ENCODE measurements around the gene TSPAN7.

Gene TSPAN7, protein sequence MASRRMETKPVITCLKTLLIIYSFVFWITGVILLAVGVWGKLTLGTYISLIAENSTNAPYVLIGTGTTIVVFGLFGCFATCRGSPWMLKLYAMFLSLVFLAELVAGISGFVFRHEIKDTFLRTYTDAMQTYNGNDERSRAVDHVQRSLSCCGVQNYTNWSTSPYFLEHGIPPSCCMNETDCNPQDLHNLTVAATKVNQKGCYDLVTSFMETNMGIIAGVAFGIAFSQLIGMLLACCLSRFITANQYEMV

DNA sequence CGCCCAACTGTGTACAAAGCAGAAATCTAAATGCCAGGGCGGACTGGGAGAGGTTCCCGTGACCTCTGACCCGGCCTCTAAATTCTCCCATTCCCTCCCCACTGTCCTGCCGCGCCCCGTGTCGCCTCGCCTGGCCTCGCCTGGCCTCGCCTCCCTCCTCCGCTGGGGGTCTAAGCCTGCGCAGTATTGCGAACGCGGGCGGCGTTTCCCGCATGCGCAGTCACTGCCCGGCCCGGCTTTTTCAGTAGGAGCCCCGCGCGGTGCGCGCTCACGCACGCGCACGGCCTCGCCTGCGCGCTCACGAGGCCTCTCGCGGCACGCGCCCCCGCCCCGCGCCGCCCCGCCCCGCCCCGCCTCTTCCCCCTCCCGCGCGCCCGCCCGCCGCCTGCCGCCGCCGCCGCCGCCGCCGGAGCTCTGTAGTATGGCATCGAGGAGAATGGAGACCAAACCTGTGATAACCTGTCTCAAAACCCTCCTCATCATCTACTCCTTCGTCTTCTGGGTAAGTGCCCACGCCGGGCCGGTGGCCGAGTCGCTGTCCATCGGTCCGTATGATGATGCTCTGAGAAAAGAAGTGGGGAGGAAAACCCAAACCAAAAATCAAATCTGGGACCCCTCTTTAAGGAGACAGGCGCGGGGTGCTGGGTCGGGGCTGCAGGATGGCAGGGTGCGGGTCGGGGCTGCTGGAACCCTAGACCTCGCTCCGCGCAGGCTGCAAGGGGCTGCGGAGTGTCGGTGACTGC is at the start of gene TSPAN7:
Gene TSPAN7 (plus strand): TSS at position 417 of the 743 bp plus-strand sequence. CDS start 5 bp downstream, at position 422.
- no peak within 1 kb of the TSS for H3K27ac ChIP-seq (ENCODE audit: low read depth, low read length)

DNA sequence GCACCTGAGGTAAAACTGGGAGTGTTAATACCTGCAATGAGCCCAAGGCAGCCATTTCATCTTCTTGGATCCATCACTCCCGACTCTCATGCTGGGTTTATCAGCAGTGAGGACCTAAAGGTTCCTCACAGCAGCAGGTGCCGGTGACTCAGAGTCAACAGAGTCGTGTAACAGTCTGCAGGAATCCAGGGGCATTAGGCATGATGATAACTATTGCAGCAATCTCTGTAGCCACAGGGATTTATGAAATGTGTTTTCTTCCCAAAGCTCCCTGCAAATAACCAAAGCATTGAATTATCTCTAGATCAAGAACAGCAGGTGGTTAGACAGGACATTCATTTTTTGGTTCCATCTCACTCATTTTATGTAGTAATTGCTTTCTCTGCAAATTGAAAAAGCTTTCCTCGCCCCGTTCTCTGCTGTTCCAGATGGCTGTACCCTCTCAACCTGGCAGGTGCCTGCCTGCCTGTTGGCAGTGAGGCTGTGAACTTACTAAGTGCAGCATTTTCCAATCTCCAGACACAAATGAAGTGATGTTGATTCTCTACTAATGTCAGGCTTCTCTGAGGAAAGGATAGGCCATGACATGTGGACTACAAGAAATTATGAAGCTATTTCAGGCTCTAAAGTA is 48.1 kb upstream of the TSPAN7 start:
- Histone ChIP-seq H3K4me3 (ENCODE audit: low read depth in 1 of 2, low read length in 2 of 2) (no peak overlapping the region), H3K4me1 (ENCODE audit: control insufficient read depth in 1 of 2, insufficient read depth in 2 of 2, low read length in 2 of 2) (no peaks in the 10 kb centered on the region), H3K27ac (ENCODE audit: low read depth, low read length) (no peak overlapping the region), H3K9ac (ENCODE audit: low read depth in 1 of 2, low read length in 2 of 2) (no peak overlapping the region), H3K36me3 (ENCODE audit: control insufficient read depth in 1 of 2, insufficient read depth in 2 of 2, low read length in 2 of 2) (no peaks in the 10 kb centered on the region), H3K27me3 (ENCODE audit: control insufficient read depth in 1 of 2, insufficient read depth in 2 of 2, low read length in 2 of 2) (no peaks in the 10 kb centered on the region), H3K9me3 (ENCODE audit: control insufficient read depth in 1 of 2, low read length in 2 of 2) (no peaks in the 10 kb centered on the region)

More for the DNA sequence above, at the start of gene TSPAN7:
- no peaks in the 10 kb centered on the region for H3K36me3 ChIP-seq (ENCODE audit: control insufficient read depth in 1 of 2, insufficient read depth in 2 of 2, low read length in 2 of 2)
- peak within 1 kb of the TSS; percentile 47 to 59 for H3K9ac ChIP-seq (ENCODE audit: low read depth in 1 of 2, low read length in 2 of 2)
- peak within 1 kb of the TSS; percentile 73 to 76 for H3K4me3 ChIP-seq (ENCODE audit: low read depth in 1 of 2, low read length in 2 of 2)
- peaks cover 0 to 4% of the 10 kb centered on the region in 2 donors for H3K4me1 ChIP-seq (ENCODE audit: control insufficient read depth in 1 of 2, insufficient read depth in 2 of 2, low read length in 2 of 2)
- no peaks in the 10 kb centered on the region for H3K27me3 ChIP-seq (ENCODE audit: control insufficient read depth in 1 of 2, insufficient read depth in 2 of 2, low read length in 2 of 2)
- H3K9me3 ChIP-seq (ENCODE audit: control insufficient read depth in 1 of 2, low read length in 2 of 2): no peaks in the 10 kb centered on the region

DNA sequence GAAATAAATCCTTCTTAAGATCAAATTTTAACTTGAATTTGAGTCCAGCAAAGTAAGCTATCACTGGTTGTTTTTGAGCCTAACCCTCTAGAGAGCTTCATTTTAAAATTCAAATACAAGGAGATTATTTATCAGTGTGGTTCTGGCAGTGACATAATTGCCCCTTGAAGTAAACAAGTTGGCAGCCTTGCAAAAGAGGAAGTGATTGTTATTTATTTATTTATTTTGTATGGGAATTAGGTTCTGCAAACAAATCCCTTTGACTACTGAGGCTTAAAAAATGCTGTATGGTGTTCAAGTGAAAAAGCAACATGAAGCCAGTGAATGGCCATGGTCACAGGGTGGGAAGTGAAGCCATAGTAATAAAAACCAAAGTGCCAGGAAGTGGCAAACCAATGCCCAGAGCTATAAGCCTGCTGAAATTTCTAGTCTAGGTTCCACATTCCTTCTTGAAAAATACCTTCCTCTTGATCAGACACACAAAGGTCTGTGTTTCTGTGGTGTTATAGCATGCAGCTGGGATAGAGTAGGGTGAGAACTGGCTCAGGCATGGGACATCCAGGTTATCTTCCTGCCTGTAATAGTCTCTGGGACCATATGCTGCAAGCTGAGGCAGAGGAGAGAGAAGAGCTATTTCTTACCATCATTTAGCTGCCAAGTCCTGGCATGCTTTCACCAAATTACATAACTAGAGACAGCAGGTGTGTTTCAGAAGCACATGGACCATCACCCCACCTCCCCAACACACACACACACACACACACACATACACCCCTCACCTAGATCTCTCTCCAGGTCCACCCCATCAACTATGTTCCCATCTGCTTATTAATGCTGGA is 47.1 kb upstream of the TSPAN7 start:
- Histone ChIP-seq H3K4me1 (ENCODE audit: control insufficient read depth in 1 of 2, insufficient read depth in 2 of 2, low read length in 2 of 2) (no peaks in the 10 kb centered on the region), H3K4me3 (ENCODE audit: low read depth in 1 of 2, low read length in 2 of 2) (no peak overlapping the region), H3K27ac (ENCODE audit: low read depth, low read length) (no peak overlapping the region), H3K9ac (ENCODE audit: low read depth in 1 of 2, low read length in 2 of 2) (no peak overlapping the region), H3K36me3 (ENCODE audit: control insufficient read depth in 1 of 2, insufficient read depth in 2 of 2, low read length in 2 of 2) (no peaks in the 10 kb centered on the region), H3K9me3 (ENCODE audit: control insufficient read depth in 1 of 2, low read length in 2 of 2) (no peaks in the 10 kb centered on the region), H3K27me3 (ENCODE audit: control insufficient read depth in 1 of 2, insufficient read depth in 2 of 2, low read length in 2 of 2) (no peaks in the 10 kb centered on the region)

DNA sequence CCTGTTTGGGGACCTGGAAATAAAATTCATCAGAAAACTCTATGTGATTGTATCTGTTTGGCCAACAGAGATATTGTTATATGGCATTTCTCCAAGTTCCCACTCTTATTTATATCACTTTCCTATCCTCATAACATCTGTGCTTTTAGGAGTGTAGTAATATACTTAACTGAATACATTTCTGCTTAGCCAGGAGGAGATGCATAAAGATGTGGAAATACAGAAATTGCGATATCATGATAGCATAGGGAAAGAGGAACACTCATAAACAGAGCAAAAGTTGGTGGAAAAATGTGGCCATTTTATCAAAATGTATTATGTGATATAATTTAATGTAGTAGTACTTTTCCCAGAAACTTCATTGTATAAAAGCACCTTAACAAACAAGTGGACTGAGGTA is 46.1 kb upstream of the TSPAN7 start:
- no peak overlapping the region for H3K9ac ChIP-seq (ENCODE audit: low read depth in 1 of 2, low read length in 2 of 2)
- H3K9me3 ChIP-seq (ENCODE audit: control insufficient read depth in 1 of 2, low read length in 2 of 2): no peaks in the 10 kb centered on the region
- no peaks in the 10 kb centered on the region for H3K27me3 ChIP-seq (ENCODE audit: control insufficient read depth in 1 of 2, insufficient read depth in 2 of 2, low read length in 2 of 2)
- H3K36me3 ChIP-seq (ENCODE audit: control insufficient read depth in 1 of 2, insufficient read depth in 2 of 2, low read length in 2 of 2): no peaks in the 10 kb centered on the region
- H3K4me3 ChIP-seq (ENCODE audit: low read depth in 1 of 2, low read length in 2 of 2): no peak overlapping the region
- no peaks in the 10 kb centered on the region for H3K4me1 ChIP-seq (ENCODE audit: control insufficient read depth in 1 of 2, insufficient read depth in 2 of 2, low read length in 2 of 2)
- no peak overlapping the region for H3K27ac ChIP-seq (ENCODE audit: low read depth, low read length)

DNA sequence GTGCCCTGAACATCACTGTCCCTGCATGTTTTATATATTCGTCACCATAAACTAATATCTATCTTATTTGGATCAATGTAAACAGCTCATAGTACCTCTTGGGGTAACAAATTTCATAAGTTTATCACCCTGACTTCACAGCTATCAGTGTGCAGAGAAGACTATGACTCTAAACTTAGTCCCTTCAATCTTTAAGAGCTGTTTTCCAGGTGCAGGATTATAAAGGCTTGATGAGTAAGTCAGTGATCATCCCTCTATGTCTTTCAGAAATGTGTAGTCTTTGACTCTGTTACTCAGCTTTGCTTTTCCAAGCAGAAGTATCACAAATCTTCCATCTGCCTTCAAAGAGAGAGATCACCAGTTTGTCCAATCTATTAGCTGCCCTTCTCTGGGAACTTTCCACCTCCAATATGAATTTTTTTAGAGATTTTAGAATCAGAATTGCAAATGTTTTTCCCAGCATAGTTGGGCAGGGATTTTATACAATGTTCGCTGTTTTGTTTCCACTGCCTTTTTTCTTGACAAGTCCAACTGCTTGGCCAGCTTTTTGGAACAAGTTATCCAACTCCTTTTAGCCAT is 45.1 kb upstream of the TSPAN7 start:
- H3K9ac ChIP-seq (ENCODE audit: low read depth in 1 of 2, low read length in 2 of 2): no peak overlapping the region
- no peaks in the 10 kb centered on the region for H3K27me3 ChIP-seq (ENCODE audit: control insufficient read depth in 1 of 2, insufficient read depth in 2 of 2, low read length in 2 of 2)
- no peak overlapping the region for H3K27ac ChIP-seq (ENCODE audit: low read depth, low read length)
- H3K4me1 ChIP-seq (ENCODE audit: control insufficient read depth in 1 of 2, insufficient read depth in 2 of 2, low read length in 2 of 2): no peaks in the 10 kb centered on the region
- H3K9me3 ChIP-seq (ENCODE audit: control insufficient read depth in 1 of 2, low read length in 2 of 2): no peaks in the 10 kb centered on the region
- no peak overlapping the region for H3K4me3 ChIP-seq (ENCODE audit: low read depth in 1 of 2, low read length in 2 of 2)
- no peaks in the 10 kb centered on the region for H3K36me3 ChIP-seq (ENCODE audit: control insufficient read depth in 1 of 2, insufficient read depth in 2 of 2, low read length in 2 of 2)

DNA sequence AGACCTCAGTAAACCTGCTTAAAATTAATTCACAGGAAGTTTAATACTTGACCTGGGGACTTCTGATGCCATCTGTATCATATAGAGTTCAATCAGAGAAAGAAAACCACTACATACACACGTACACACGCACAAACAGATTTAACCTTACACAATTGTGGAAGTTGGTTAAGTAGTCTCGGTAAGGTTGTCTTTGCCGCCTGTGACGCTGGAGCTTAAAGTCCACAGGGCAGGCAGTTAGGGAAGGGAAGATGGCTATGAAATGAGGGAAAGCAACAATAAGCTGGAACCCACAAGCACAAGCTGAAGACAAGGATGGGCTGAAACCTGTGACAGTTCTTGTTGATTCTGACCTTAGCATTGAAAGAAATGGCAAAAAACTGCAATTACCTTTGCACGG is 41.7 kb upstream of the TSPAN7 start:
- no peak overlapping the region for H3K9ac ChIP-seq (ENCODE audit: low read depth in 1 of 2, low read length in 2 of 2)
- H3K4me3 ChIP-seq (ENCODE audit: low read depth in 1 of 2, low read length in 2 of 2): no peak overlapping the region
- no peak overlapping the region for H3K27ac ChIP-seq (ENCODE audit: low read depth, low read length)
- H3K4me1 ChIP-seq (ENCODE audit: control insufficient read depth in 1 of 2, insufficient read depth in 2 of 2, low read length in 2 of 2): no peaks in the 10 kb centered on the region
- no peaks in the 10 kb centered on the region for H3K27me3 ChIP-seq (ENCODE audit: control insufficient read depth in 1 of 2, insufficient read depth in 2 of 2, low read length in 2 of 2)
- no peaks in the 10 kb centered on the region for H3K36me3 ChIP-seq (ENCODE audit: control insufficient read depth in 1 of 2, insufficient read depth in 2 of 2, low read length in 2 of 2)
- H3K9me3 ChIP-seq (ENCODE audit: control insufficient read depth in 1 of 2, low read length in 2 of 2): no peaks in the 10 kb centered on the region

DNA sequence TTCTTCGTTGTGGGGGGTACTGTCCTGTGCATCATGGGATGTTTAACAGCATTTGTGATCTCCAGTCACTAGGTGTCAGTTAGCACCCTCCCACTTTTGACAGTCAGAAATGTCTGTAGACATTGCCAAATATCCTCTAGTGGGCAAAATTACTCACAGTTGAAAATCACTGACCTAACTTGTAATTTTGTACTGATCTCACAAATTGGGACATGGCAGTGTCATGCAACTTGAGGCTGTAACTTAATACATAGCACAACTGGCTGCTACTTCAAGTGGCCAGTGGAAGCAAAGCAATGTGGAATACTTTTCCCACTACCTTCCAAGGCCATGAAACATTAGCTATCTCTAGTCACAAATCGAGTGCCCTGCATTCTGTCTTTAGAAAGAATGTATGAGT is 23.2 kb upstream of the TSPAN7 start:
- Histone ChIP-seq H3K9ac (ENCODE audit: low read depth in 1 of 2, low read length in 2 of 2) (no peak overlapping the region), H3K4me3 (ENCODE audit: low read depth in 1 of 2, low read length in 2 of 2) (no peak overlapping the region), H3K4me1 (ENCODE audit: control insufficient read depth in 1 of 2, insufficient read depth in 2 of 2, low read length in 2 of 2) (no peaks in the 10 kb centered on the region), H3K27me3 (ENCODE audit: control insufficient read depth in 1 of 2, insufficient read depth in 2 of 2, low read length in 2 of 2) (no peaks in the 10 kb centered on the region), H3K9me3 (ENCODE audit: control insufficient read depth in 1 of 2, low read length in 2 of 2) (no peaks in the 10 kb centered on the region), H3K27ac (ENCODE audit: low read depth, low read length) (no peak overlapping the region), H3K36me3 (ENCODE audit: control insufficient read depth in 1 of 2, insufficient read depth in 2 of 2, low read length in 2 of 2) (no peaks in the 10 kb centered on the region)

DNA sequence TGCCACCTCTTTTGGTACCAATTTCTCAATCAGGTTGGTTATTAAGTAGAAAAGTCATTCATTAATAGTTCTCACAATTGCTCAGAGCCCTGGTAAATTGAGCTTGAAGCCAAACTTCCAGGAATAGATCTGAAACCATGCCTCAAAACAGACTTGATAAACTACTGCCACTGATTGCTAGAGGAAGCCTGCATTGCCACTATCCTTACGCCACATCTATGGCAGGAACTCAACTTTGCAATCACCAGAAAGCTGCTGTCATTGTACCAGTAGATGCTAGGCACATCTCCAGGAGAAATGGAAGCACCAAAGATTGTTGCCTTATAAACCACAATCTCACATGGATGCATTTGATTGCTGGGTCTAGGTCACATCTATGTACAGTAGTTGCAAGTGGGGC is 21.6 kb upstream of the TSPAN7 start:
- H3K36me3 ChIP-seq (ENCODE audit: control insufficient read depth in 1 of 2, insufficient read depth in 2 of 2, low read length in 2 of 2): no peaks in the 10 kb centered on the region
- no peak overlapping the region for H3K9ac ChIP-seq (ENCODE audit: low read depth in 1 of 2, low read length in 2 of 2)

DNA sequence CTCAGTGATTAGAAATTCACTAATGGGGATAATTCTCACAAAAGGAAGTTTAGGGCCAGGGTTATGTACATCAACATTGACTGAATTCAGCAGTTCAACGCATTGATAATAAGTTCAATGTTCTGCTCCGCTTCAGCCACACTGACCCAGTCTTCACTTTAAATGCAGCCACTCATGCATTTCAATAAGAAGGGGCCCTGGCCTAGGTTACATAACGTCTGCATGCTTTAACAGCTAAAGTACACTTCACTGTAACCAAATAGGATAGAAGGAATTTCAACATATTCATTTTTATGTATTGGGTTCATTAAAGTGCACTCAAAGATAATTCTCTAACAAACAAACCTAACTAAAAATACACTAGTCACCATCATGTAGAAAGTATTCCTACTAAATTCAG is 12.8 kb upstream of the TSPAN7 start:
- Histone ChIP-seq H3K36me3 (ENCODE audit: control insufficient read depth in 1 of 2, insufficient read depth in 2 of 2, low read length in 2 of 2) (no peaks in the 10 kb centered on the region), H3K9ac (ENCODE audit: low read depth in 1 of 2, low read length in 2 of 2) (no peak overlapping the region), H3K27me3 (ENCODE audit: control insufficient read depth in 1 of 2, insufficient read depth in 2 of 2, low read length in 2 of 2) (no peaks in the 10 kb centered on the region), H3K4me1 (ENCODE audit: control insufficient read depth in 1 of 2, insufficient read depth in 2 of 2, low read length in 2 of 2) (no peaks in the 10 kb centered on the region), H3K9me3 (ENCODE audit: control insufficient read depth in 1 of 2, low read length in 2 of 2) (no peaks in the 10 kb centered on the region), H3K27ac (ENCODE audit: low read depth, low read length) (no peak overlapping the region), H3K4me3 (ENCODE audit: low read depth in 1 of 2, low read length in 2 of 2) (no peak overlapping the region)

More for the DNA sequence above, 21.6 kb upstream of the TSPAN7 start:
- no peak overlapping the region for H3K4me3 ChIP-seq (ENCODE audit: low read depth in 1 of 2, low read length in 2 of 2)
- no peaks in the 10 kb centered on the region for H3K4me1 ChIP-seq (ENCODE audit: control insufficient read depth in 1 of 2, insufficient read depth in 2 of 2, low read length in 2 of 2)
- H3K9me3 ChIP-seq (ENCODE audit: control insufficient read depth in 1 of 2, low read length in 2 of 2): no peaks in the 10 kb centered on the region
- no peak overlapping the region for H3K27ac ChIP-seq (ENCODE audit: low read depth, low read length)
- no peaks in the 10 kb centered on the region for H3K27me3 ChIP-seq (ENCODE audit: control insufficient read depth in 1 of 2, insufficient read depth in 2 of 2, low read length in 2 of 2)

Measured in duodenal mucosa (tissue), 2 donors.